CD4-positive, alpha-beta T cell treated with Interleukin-6 for 4 hours (primary cell): ENCODE results near the gene SOBP.

Experiments
- DNase-seq: peaks from one replicate; pipeline ENCODE4 v3.0.0-alpha.2; 2020; ENCODE audit warnings: mixed read lengths

The SOBP gene

GRCh38 chr6:107699254-107699653 is 209.3 kb downstream of the SOBP start:
- no peak for DNase-seq

- no peak for DNase-seq
Measured at GRCh38 chr6:107699697-107700325, 209.9 kb downstream of the SOBP start.

- no peak for DNase-seq
Measured at GRCh38 chr6:107703606-107704005, 213.7 kb downstream of the SOBP start.

- peak; percentile 29 for DNase-seq
Measured at GRCh38 chr6:107704347-107705013, 214.6 kb downstream of the SOBP start.

GRCh38 chr6:107706516-107707115 is 216.7 kb downstream of the SOBP start:
- no peak for DNase-seq

GRCh38 chr6:107707346-107708275 is 217.7 kb downstream of the SOBP start:
- DNase-seq = no peak

GRCh38 chr6:107708435-107708834 is 218.5 kb downstream of the SOBP start:
- DNase-seq = no peak

GRCh38 chr6:107709341-107709740 is 219.4 kb downstream of the SOBP start:
- DNase-seq = peak; percentile 72
